ENCODE results near the gene CREB3L2.
"Not testable (repeated sequence)": the region's sequence is repeated elsewhere in the genome, so short reads cannot be mapped to it uniquely, and the experiment has no call there.

CREB3L2 gene

GRCh38 chr7:137909042-137909441, 92.8 kb downstream of the CREB3L2 start:
- H3K4me1 ChIP-seq: no peaks in the 10 kb centered on the region
- H3K9me3 ChIP-seq: no peaks in the 10 kb centered on the region
- H3K27me3 ChIP-seq: no peaks in the 10 kb centered on the region
- peaks cover 22% of the 10 kb centered on the region for H3K36me3 ChIP-seq
- no peak overlapping the region for H3K4me3 ChIP-seq (ENCODE audit: low read depth, low read length)
- no peak for DNase-seq
- TF ChIP-seq CTCF (IDR thresholded peaks at IDR 0.05; ENCODE audit: low read depth, low read length): no peak

- H3K27me3 ChIP-seq: no peaks in the 10 kb centered on the region
- peaks cover 27% of the 10 kb centered on the region for H3K36me3 ChIP-seq
- peaks cover 5% of the 10 kb centered on the region; the same call in 1 of the 2 replicates for H3K4me1 ChIP-seq
- no peak for DNase-seq
- no peak overlapping the region for H3K4me3 ChIP-seq (ENCODE audit: low read depth, low read length)
- no peak for TF ChIP-seq CTCF (IDR thresholded peaks at IDR 0.05; ENCODE audit: low read depth, low read length)
- no peaks in the 10 kb centered on the region for H3K9me3 ChIP-seq
Measured at GRCh38 chr7:137908106-137908505, 93.8 kb downstream of the CREB3L2 start.

GRCh38 chr7:137906636-137907035, 95.2 kb downstream of the CREB3L2 start:
- not testable (repeated sequence) for H3K4me3 ChIP-seq (ENCODE audit: low read depth, low read length); H3K27me3 ChIP-seq; DNase-seq; H3K9me3 ChIP-seq; H3K4me1 ChIP-seq
- peaks cover 17% of the 10 kb centered on the region for H3K36me3 ChIP-seq

- H3K36me3 ChIP-seq: peaks cover 12% of the 10 kb centered on the region; the same call in 1 of the 2 replicates
- TF ChIP-seq CTCF (IDR thresholded peaks at IDR 0.05; ENCODE audit: low read depth, low read length): no peak
- no peaks in the 10 kb centered on the region for H3K9me3 ChIP-seq
- no peak overlapping the region for H3K4me3 ChIP-seq (ENCODE audit: low read depth, low read length)
- H3K4me1 ChIP-seq: peaks cover 8% of the 10 kb centered on the region
- no peak for DNase-seq
- no peaks in the 10 kb centered on the region for H3K27me3 ChIP-seq
Measured at GRCh38 chr7:137904833-137905232, 97.1 kb downstream of the CREB3L2 start.

- DNase-seq: peak; percentile 65
- Histone ChIP-seq H3K9me3 (no peaks in the 10 kb centered on the region), H3K4me3 (ENCODE audit: low read depth, low read length) (no peak overlapping the region; the same call in 1 of the 2 replicates), H3K36me3 (peaks cover 12% of the 10 kb centered on the region; the same call in 1 of the 2 replicates), H3K4me1 (peaks cover 14% of the 10 kb centered on the region), H3K27me3 (no peaks in the 10 kb centered on the region)
- TF ChIP-seq CTCF (IDR thresholded peaks at IDR 0.05; ENCODE audit: low read depth, low read length): peak; percentile 85
Measured at GRCh38 chr7:137903382-137904169, 98.3 kb downstream of the CREB3L2 start.

GRCh38 chr7:137900137-137900536, 101.7 kb downstream of the CREB3L2 start:
- peaks cover 14% of the 10 kb centered on the region for H3K4me1 ChIP-seq
- peaks cover 5% of the 10 kb centered on the region; the same call in 1 of the 2 replicates for H3K36me3 ChIP-seq
- no peak for TF ChIP-seq CTCF (IDR thresholded peaks at IDR 0.05; ENCODE audit: low read depth, low read length)

More at GRCh38 chr7:137900137-137900536, 101.7 kb downstream of the CREB3L2 start:
- Histone ChIP-seq H3K4me3 (ENCODE audit: low read depth, low read length) (no peak overlapping the region), H3K9me3 (no peaks in the 10 kb centered on the region), H3K27me3 (no peaks in the 10 kb centered on the region)
- no peak for DNase-seq
